Osteocyte (in vitro differentiated cells): ENCODE results near the gene SELENOP. TPM values are rescaled to one million over a fixed set of nuclear protein-coding genes. Genes with fewer than 3 reads are reported as not detected.
"Not testable (repeated sequence)": the region's sequence is repeated elsewhere in the genome, so short reads cannot be mapped to it uniquely, and the experiment has no call there.

Source experiments
- DNase-seq: peaks from one replicate; pipeline ENCODE4 v3.0.0; 2021; ENCODE audit warnings: mixed read lengths; ENCODE audit not compliant: unreplicated experiment; ENCODE audit errors: extremely low spot score
- H3K27ac Mint-ChIP-seq: one replicate; pipeline ENCODE4 v1.8.0; 2021; ENCODE audit warnings: mild to moderate bottlenecking, mixed read lengths; ENCODE audit not compliant: unreplicated experiment
- H3K27me3 Mint-ChIP-seq: one replicate; pipeline ENCODE4 v1.8.0; 2021; ENCODE audit warnings: mixed read lengths; ENCODE audit not compliant: unreplicated experiment
- H3K36me3 Mint-ChIP-seq: one replicate; pipeline ENCODE4 v1.8.0; 2021; ENCODE audit warnings: mixed read lengths; ENCODE audit not compliant: unreplicated experiment
- H3K4me1 Mint-ChIP-seq: one replicate; pipeline ENCODE4 v1.8.0; 2021; ENCODE audit warnings: mixed read lengths; ENCODE audit not compliant: unreplicated experiment
- H3K4me3 Mint-ChIP-seq: one replicate; pipeline ENCODE4 v1.8.0; 2021; ENCODE audit warnings: mild to moderate bottlenecking, moderate library complexity, mixed read lengths; ENCODE audit not compliant: unreplicated experiment
- H3K9me3 Mint-ChIP-seq: one replicate; pipeline ENCODE4 v1.8.0; 2021; ENCODE audit warnings: mixed read lengths; ENCODE audit not compliant: unreplicated experiment
- total RNA-seq: library from RNA; stranded (reverse); gene quantifications from 2 replicates; pipeline ENCODE4 v1.2.1, GENCODE V29; 2021
- TF ChIP-seq, protein P1 (sequence below): fragments of 200-600 bp; sonication (generic); IDR thresholded peaks from 2 replicates; pipeline ENCODE4 v1.5.0; 2021; ENCODE audit warnings: antibody characterized with exemption, mild to moderate bottlenecking, moderate library complexity

SELENOP gene
- total RNA-seq, 1 donor from 2014 or later: 55.8 TPM

GRCh38 chr5:42825422-42826148 lies 13.9 kb upstream of the SELENOP start:
- no peak overlapping the region for H3K4me3 Mint-ChIP-seq
- no peaks in the 10 kb centered on the region for H3K9me3 Mint-ChIP-seq
- peaks cover 15% of the 10 kb centered on the region for H3K4me1 Mint-ChIP-seq
- no peak for DNase-seq
- TF ChIP-seq, protein P1, sequence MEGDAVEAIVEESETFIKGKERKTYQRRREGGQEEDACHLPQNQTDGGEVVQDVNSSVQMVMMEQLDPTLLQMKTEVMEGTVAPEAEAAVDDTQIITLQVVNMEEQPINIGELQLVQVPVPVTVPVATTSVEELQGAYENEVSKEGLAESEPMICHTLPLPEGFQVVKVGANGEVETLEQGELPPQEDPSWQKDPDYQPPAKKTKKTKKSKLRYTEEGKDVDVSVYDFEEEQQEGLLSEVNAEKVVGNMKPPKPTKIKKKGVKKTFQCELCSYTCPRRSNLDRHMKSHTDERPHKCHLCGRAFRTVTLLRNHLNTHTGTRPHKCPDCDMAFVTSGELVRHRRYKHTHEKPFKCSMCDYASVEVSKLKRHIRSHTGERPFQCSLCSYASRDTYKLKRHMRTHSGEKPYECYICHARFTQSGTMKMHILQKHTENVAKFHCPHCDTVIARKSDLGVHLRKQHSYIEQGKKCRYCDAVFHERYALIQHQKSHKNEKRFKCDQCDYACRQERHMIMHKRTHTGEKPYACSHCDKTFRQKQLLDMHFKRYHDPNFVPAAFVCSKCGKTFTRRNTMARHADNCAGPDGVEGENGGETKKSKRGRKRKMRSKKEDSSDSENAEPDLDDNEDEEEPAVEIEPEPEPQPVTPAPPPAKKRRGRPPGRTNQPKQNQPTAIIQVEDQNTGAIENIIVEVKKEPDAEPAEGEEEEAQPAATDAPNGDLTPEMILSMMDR: no peak
- no peaks in the 10 kb centered on the region for H3K36me3 Mint-ChIP-seq
- H3K27me3 Mint-ChIP-seq: peaks cover 5% of the 10 kb centered on the region
- no peak overlapping the region for H3K27ac Mint-ChIP-seq

DNA sequence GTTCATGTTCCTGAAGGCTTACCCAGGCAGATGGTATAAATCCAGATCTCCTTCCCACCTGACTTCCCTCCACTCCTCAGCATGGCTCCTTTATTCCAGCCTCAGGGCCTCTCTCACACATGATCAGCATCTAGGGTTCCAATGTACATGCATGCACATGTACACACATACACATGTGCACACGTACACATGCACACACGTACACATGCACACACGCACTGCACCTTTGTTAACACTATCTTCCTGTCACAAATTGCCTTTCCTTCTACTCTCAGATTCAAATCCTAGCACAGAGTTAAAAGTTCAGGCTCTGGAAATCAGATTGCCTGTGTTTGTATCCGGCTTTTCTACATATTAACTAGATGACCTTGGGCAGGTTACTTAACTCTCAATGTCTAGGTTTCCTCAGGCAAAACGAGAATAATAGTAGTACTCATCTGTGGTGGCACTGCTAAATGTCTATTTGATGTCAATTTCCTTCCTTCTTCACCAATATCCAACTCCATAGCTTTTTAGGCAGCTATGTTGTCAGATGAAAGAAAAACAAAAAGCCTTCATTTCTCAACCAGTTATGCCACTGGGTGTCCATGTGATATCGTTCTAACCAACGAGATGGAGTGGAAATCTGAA lies 12.8 kb upstream of the SELENOP start:
- TF ChIP-seq, protein P1: no peak
- H3K27ac Mint-ChIP-seq: no peak overlapping the region
- peaks cover 15% of the 10 kb centered on the region for H3K4me1 Mint-ChIP-seq
- no peak for DNase-seq
- peaks cover 5% of the 10 kb centered on the region for H3K27me3 Mint-ChIP-seq
- no peaks in the 10 kb centered on the region for H3K9me3 Mint-ChIP-seq
- no peaks in the 10 kb centered on the region for H3K36me3 Mint-ChIP-seq
- no peak overlapping the region for H3K4me3 Mint-ChIP-seq

- no peaks in the 10 kb centered on the region for H3K36me3 Mint-ChIP-seq
- DNase-seq: no peak
- H3K4me1 Mint-ChIP-seq: peaks cover 6% of the 10 kb centered on the region
- no peaks in the 10 kb centered on the region for H3K9me3 Mint-ChIP-seq
- H3K27me3 Mint-ChIP-seq: peaks cover 5% of the 10 kb centered on the region
- TF ChIP-seq, protein P1: no peak
- H3K4me3 Mint-ChIP-seq: no peak overlapping the region
- no peak overlapping the region for H3K27ac Mint-ChIP-seq
Measured at GRCh38 chr5:42822548-42822947, 10.9 kb upstream of the SELENOP start.

GRCh38 chr5:42819745-42820144 lies 8.1 kb upstream of the SELENOP start:
- TF ChIP-seq, protein P1: no peak
- peaks cover 7% of the 10 kb centered on the region for H3K27me3 Mint-ChIP-seq
- H3K36me3 Mint-ChIP-seq: no peaks in the 10 kb centered on the region
- H3K27ac Mint-ChIP-seq: no peak overlapping the region
- H3K9me3 Mint-ChIP-seq: no peaks in the 10 kb centered on the region
- DNase-seq: no peak
- no peaks in the 10 kb centered on the region for H3K4me1 Mint-ChIP-seq
- no peak overlapping the region for H3K4me3 Mint-ChIP-seq

DNA sequence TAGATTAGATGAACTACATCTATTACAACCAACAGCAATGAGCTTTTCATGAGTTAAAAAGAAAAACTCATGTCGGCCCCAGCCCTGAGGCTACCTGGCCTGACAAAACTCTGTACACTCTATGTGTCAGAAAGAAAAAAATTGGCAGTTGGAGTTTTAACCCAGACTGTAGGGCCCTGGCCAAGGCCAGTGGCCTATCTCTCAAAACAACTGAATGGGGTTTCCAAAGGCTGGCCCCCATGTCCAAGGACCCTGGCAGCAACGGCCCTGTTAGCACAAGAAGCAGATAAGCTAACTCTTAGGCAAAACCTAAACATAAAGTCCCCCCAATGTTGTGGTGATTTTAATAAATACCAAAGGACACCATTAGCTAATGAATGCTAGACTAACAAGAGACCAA lies 4.9 kb upstream of the SELENOP start:
- DNase-seq, H3K9me3 Mint-ChIP-seq, H3K4me1 Mint-ChIP-seq, H3K27ac Mint-ChIP-seq, H3K27me3 Mint-ChIP-seq, H3K4me3 Mint-ChIP-seq, H3K36me3 Mint-ChIP-seq: not testable (repeated sequence)
